ENCODE measurements around the gene ATP6V1C2.

DNA sequence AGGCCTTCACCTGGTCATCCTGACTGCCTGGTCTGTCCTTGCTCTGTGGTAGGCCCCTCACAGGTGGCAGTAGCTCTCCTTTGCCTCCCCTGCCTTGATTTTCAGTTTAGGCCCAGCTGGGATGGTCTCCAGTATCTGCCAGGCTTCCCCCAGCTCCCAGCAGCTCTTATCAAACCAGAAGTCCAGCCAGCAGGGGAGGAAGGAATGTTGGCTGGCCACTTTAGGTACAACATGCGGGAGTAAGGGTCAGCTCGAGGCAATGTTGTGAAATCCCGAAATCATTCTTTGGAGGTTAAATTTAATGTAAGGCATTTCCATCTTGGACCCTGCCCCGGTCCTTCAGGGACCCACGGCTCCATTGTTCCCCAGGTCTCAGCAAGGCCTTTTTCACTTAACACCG is 16.8 kb downstream of the ATP6V1C2 start:
- TF ChIP-seq EZH2phosphoT487 (IDR thresholded peaks at IDR 0.05; ENCODE audit: borderline replicate concordance, low read length), result no peak
- TF ChIP-seq, protein P1, sequence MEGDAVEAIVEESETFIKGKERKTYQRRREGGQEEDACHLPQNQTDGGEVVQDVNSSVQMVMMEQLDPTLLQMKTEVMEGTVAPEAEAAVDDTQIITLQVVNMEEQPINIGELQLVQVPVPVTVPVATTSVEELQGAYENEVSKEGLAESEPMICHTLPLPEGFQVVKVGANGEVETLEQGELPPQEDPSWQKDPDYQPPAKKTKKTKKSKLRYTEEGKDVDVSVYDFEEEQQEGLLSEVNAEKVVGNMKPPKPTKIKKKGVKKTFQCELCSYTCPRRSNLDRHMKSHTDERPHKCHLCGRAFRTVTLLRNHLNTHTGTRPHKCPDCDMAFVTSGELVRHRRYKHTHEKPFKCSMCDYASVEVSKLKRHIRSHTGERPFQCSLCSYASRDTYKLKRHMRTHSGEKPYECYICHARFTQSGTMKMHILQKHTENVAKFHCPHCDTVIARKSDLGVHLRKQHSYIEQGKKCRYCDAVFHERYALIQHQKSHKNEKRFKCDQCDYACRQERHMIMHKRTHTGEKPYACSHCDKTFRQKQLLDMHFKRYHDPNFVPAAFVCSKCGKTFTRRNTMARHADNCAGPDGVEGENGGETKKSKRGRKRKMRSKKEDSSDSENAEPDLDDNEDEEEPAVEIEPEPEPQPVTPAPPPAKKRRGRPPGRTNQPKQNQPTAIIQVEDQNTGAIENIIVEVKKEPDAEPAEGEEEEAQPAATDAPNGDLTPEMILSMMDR (conservative IDR thresholded peaks at IDR 0.05; ENCODE audit: low read depth, low read length), result no peak
